ENCODE measurements around the gene RASA3.

RASA3 gene

GRCh38 chr13:114012141-114012540, 120.3 kb downstream of the RASA3 start:
- Histone ChIP-seq H3K27me3 (ENCODE audit: insufficient read depth, poor library complexity, severe bottlenecking) (no peaks in the 10 kb centered on the region), H3K4me3 (replicated peaks; ENCODE audit: insufficient read depth, low read length) (no peak overlapping the region), H3K27ac (replicated peaks) (no peak overlapping the region)
- TF ChIP-seq CTCF (IDR thresholded peaks at IDR 0.05; ENCODE audit: insufficient read depth, low read length) (no peak), POLR2AphosphoS5 (IDR thresholded peaks at IDR 0.05; ENCODE audit: low read depth) (no peak), GABPA (IDR thresholded peaks at IDR 0.05; ENCODE audit: low read depth) (no peak)
- no peak for DNase-seq (ENCODE audit: low read depth in 1 of 2, low spot score in 1 of 2)

- Histone ChIP-seq H3K27ac (replicated peaks) (no peak overlapping the region), H3K27me3 (ENCODE audit: insufficient read depth, poor library complexity, severe bottlenecking) (no peaks in the 10 kb centered on the region), H3K4me3 (replicated peaks; ENCODE audit: insufficient read depth, low read length) (no peak overlapping the region)
- DNase-seq (ENCODE audit: low read depth in 1 of 2, low spot score in 1 of 2), result no peak
- no peak for TF ChIP-seq REST (IDR thresholded peaks at IDR 0.05; ENCODE audit: insufficient replicate concordance, low read depth)
- TF ChIP-seq CTCF (IDR thresholded peaks at IDR 0.05; ENCODE audit: insufficient read depth, low read length), result no peak
- no peak for TF ChIP-seq GABPA (IDR thresholded peaks at IDR 0.05; ENCODE audit: low read depth)
- TF ChIP-seq POLR2AphosphoS5 (IDR thresholded peaks at IDR 0.05; ENCODE audit: low read depth), result no peak
- no peak for TF ChIP-seq SPI1 (IDR thresholded peaks at IDR 0.05; ENCODE audit: borderline replicate concordance, low read depth)
These were observed 121.2 kb downstream of the RASA3 start for GRCh38 chr13:114011226-114011625.

GRCh38 chr13:114010401-114011101, 121.9 kb downstream of the RASA3 start:
- no peak for DNase-seq (ENCODE audit: low read depth in 1 of 2, low spot score in 1 of 2)
- no peak overlapping the region for H3K27ac ChIP-seq (replicated peaks)
- no peak for TF ChIP-seq GABPA (IDR thresholded peaks at IDR 0.05; ENCODE audit: low read depth)
- TF ChIP-seq CTCF (IDR thresholded peaks at IDR 0.05; ENCODE audit: insufficient read depth, low read length), result no peak
- no peak for TF ChIP-seq REST (IDR thresholded peaks at IDR 0.05; ENCODE audit: insufficient replicate concordance, low read depth)
- no peak for TF ChIP-seq SPI1 (IDR thresholded peaks at IDR 0.05; ENCODE audit: borderline replicate concordance, low read depth)
- TF ChIP-seq POLR2AphosphoS5 (IDR thresholded peaks at IDR 0.05; ENCODE audit: low read depth), result no peak
- no peak overlapping the region for H3K4me3 ChIP-seq (replicated peaks; ENCODE audit: insufficient read depth, low read length)
- H3K27me3 ChIP-seq (ENCODE audit: insufficient read depth, poor library complexity, severe bottlenecking), result no peaks in the 10 kb centered on the region
